ENCODE results near the gene IL17REL. TPM values are rescaled to one million over a fixed set of nuclear protein-coding genes. Genes with fewer than 3 reads are reported as not detected.

Gene IL17REL
- total and polyA plus RNA-seq, 2 of the 13 experiments (the other 11 are each of a cell fraction or from before 2014, with no cell fraction given), result not detected

DNA sequence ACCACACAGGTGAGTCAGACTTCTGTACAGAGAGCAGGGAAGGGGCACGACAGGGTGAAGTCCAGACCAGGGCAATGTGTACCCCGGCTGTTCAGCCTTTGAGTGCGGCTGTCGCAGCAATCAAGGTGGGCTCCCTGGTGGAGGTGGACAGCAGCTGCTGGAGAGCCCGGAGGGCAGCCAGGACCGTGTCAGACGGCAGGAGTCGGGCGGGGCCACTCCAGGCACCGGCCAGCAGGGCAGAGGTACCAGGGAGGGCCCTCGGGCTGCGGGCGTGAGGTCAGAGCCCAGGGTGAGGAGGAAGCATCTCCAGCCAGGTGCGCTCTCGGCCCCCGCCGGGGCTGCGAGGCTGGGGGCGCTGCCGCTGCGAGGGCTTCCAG lies 52.8 kb downstream of the IL17REL start (continued):
- TF ChIP-seq HINFP (CRISPR knock-in tag; IDR thresholded peaks at IDR 0.05; ENCODE audit: low read depth) (no peak), ZKSCAN1 (IDR thresholded peaks at IDR 0.05; ENCODE audit: low read length) (no peak), CSRNP1 (CRISPR knock-in tag; IDR thresholded peaks at IDR 0.05) (no peak), HNRNPH1 (optimal IDR thresholded peaks at IDR 0.05; ENCODE audit: low read depth, low read length) (no peak), CC2D1A (CRISPR knock-in tag; IDR thresholded peaks at IDR 0.05) (no peak), ZNF264 (CRISPR knock-in tag; IDR thresholded peaks at IDR 0.05) (0 out of 2 replicates have a peak, but pooled peaks have one; percentile 14), HIVEP1 (CRISPR knock-in tag; IDR thresholded peaks at IDR 0.05) (no peak; the same call in 1 of the 2 replicates), NAIF1 (CRISPR knock-in tag; IDR thresholded peaks at IDR 0.05; ENCODE audit: borderline replicate concordance) (peak; percentile 46; the same call in 1 of the 2 replicates), SP140L (CRISPR knock-in tag; IDR thresholded peaks at IDR 0.05; ENCODE audit: borderline replicate concordance) (no peak), XRCC5 (optimal IDR thresholded peaks at IDR 0.05; ENCODE audit: low read length) (peak; percentile 7), SPEN (CRISPR knock-in tag; IDR thresholded peaks at IDR 0.05; ENCODE audit: low read depth) (no peak), SYNCRIP (IDR thresholded peaks at IDR 0.05; ENCODE audit: insufficient read depth, low read depth, low read length) (no peak), MTA1 (CRISPR knock-in tag; IDR thresholded peaks at IDR 0.05; ENCODE audit: borderline replicate concordance) (no peak), PPARG (CRISPR knock-in tag; conservative IDR thresholded peaks at IDR 0.05) (no peak), BCLAF1 (IDR thresholded peaks at IDR 0.05) (no peak), SKI (IDR thresholded peaks at IDR 0.05; ENCODE audit: partially characterized antibody) (peak; percentile 78)
- TF ChIP-seq, protein P1, sequence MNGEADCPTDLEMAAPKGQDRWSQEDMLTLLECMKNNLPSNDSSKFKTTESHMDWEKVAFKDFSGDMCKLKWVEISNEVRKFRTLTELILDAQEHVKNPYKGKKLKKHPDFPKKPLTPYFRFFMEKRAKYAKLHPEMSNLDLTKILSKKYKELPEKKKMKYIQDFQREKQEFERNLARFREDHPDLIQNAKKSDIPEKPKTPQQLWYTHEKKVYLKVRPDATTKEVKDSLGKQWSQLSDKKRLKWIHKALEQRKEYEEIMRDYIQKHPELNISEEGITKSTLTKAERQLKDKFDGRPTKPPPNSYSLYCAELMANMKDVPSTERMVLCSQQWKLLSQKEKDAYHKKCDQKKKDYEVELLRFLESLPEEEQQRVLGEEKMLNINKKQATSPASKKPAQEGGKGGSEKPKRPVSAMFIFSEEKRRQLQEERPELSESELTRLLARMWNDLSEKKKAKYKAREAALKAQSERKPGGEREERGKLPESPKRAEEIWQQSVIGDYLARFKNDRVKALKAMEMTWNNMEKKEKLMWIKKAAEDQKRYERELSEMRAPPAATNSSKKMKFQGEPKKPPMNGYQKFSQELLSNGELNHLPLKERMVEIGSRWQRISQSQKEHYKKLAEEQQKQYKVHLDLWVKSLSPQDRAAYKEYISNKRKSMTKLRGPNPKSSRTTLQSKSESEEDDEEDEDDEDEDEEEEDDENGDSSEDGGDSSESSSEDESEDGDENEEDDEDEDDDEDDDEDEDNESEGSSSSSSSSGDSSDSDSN (CRISPR knock-in tag; IDR thresholded peaks at IDR 0.05), result no peak
- TF ChIP-seq, protein P2, sequence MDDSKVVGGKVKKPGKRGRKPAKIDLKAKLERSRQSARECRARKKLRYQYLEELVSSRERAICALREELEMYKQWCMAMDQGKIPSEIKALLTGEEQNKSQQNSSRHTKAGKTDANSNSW (CRISPR knock-in tag; IDR thresholded peaks at IDR 0.05; ENCODE audit: borderline replicate concordance), result no peak
- TF ChIP-seq, protein P3, sequence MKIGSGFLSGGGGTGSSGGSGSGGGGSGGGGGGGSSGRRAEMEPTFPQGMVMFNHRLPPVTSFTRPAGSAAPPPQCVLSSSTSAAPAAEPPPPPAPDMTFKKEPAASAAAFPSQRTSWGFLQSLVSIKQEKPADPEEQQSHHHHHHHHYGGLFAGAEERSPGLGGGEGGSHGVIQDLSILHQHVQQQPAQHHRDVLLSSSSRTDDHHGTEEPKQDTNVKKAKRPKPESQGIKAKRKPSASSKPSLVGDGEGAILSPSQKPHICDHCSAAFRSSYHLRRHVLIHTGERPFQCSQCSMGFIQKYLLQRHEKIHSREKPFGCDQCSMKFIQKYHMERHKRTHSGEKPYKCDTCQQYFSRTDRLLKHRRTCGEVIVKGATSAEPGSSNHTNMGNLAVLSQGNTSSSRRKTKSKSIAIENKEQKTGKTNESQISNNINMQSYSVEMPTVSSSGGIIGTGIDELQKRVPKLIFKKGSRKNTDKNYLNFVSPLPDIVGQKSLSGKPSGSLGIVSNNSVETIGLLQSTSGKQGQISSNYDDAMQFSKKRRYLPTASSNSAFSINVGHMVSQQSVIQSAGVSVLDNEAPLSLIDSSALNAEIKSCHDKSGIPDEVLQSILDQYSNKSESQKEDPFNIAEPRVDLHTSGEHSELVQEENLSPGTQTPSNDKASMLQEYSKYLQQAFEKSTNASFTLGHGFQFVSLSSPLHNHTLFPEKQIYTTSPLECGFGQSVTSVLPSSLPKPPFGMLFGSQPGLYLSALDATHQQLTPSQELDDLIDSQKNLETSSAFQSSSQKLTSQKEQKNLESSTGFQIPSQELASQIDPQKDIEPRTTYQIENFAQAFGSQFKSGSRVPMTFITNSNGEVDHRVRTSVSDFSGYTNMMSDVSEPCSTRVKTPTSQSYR (CRISPR knock-in tag; IDR thresholded peaks at IDR 0.05; ENCODE audit: borderline replicate concordance), result no peak

All from HepG2 (cell line).